Calu3 (cell line): ENCODE data around the gene MGAM2. TPM values are rescaled to one million over a fixed set of nuclear protein-coding genes. Genes with fewer than 3 reads are reported as not detected.

ENCODE experiments used
- BruUV-seq: library from RNA; stranded (reverse); fragments of 400-500 nt; replicated peaks from 2 replicates; lab custom pipeline; 2021; lab: Mats Ljungman, UMichigan
- CTCF ChIA-PET: fragments of 300-600 bp; sonication (Branson Sonifier 250); formaldehyde crosslinking; loops from one replicate; lab custom pipeline; 2022; ENCODE audit warnings: antibody characterized with exemption; lab: Charles Lee
- DNase-seq: peaks from one replicate; pipeline ENCODE4 v3.0.0; 2022
- H3K27ac Mint-ChIP-seq: one replicate; pipeline ENCODE4 v1.8.0; 2022; ENCODE audit warnings: mixed read lengths; ENCODE audit not compliant: unreplicated experiment
- H3K27me3 Mint-ChIP-seq: one replicate; pipeline ENCODE4 v1.8.0; 2022; ENCODE audit warnings: mixed read lengths; ENCODE audit not compliant: unreplicated experiment
- H3K36me3 Mint-ChIP-seq: one replicate; pipeline ENCODE4 v1.8.0; 2022; ENCODE audit warnings: mild to moderate bottlenecking, moderate library complexity, mixed read lengths; ENCODE audit not compliant: insufficient read depth, unreplicated experiment
- H3K4me1 Mint-ChIP-seq: one replicate; pipeline ENCODE4 v1.8.0; 2022; ENCODE audit warnings: mild to moderate bottlenecking, low read depth, mixed read lengths; ENCODE audit not compliant: unreplicated experiment
- H3K4me3 Mint-ChIP-seq: one replicate; pipeline ENCODE4 v1.8.0; 2022; ENCODE audit warnings: mild to moderate bottlenecking, low read depth, moderate library complexity, mixed read lengths; ENCODE audit not compliant: unreplicated experiment
- H3K9me3 Mint-ChIP-seq: one replicate; pipeline ENCODE4 v1.8.0; 2022; ENCODE audit warnings: low read depth, mixed read lengths; ENCODE audit not compliant: unreplicated experiment
- CTCF ChIP-seq: fragments of 200-600 bp; IDR thresholded peaks from one replicate; pipeline ENCODE4 v1.8.0; 2022; ENCODE audit warnings: antibody characterized with exemption; ENCODE audit not compliant: unreplicated experiment
- intact Hi-C: fragments of 100-400 bp; cut with micrococcal nuclease; formaldehyde crosslinking; loops from one replicate; pipeline ENCODE4 v1.10.0; 2022; ENCODE audit not compliant: unreplicated experiment
- total RNA-seq: library from RNA; stranded (reverse); gene quantifications from 2 replicates; pipeline ENCODE4 v1.2.3, GENCODE V29; 2022

MGAM2 gene
- total RNA-seq, 1 experiment from 2014 or later: 124 TPM

- H3K36me3 Mint-ChIP-seq: peaks cover 43% of the 10 kb centered on the region
- no peaks in the 10 kb centered on the region for H3K27me3 Mint-ChIP-seq
- H3K4me3 Mint-ChIP-seq: peak overlapping the region; percentile 31
- H3K4me1 Mint-ChIP-seq: peaks cover 80% of the 10 kb centered on the region
- no peak for TF ChIP-seq CTCF
- intact Hi-C loops: loop anchor here (5.0 kb wide), 1 partner anchor 77 kb away; no protein-coding TSS in a partner anchor
- BruUV-seq: no TSS peak
- peak overlapping the region; percentile 88 for H3K27ac Mint-ChIP-seq
- CTCF ChIA-PET: interaction anchor here (0.7 to 1.5 kb wide), 5 partner anchors 8 to 134 kb away, joined by 3 to 5 read pairs (median 3); no protein-coding TSS in a partner anchor
- DNase-seq: peak; percentile 42
- no peaks in the 10 kb centered on the region for H3K9me3 Mint-ChIP-seq
Observed at GRCh38 chr7:142108728-142109505, 2.6 kb upstream of the MGAM2 start.

GRCh38 chr7:142110098-142110497, 1.4 kb upstream of the MGAM2 start:
- no peak for TF ChIP-seq CTCF
- no peaks in the 10 kb centered on the region for H3K27me3 Mint-ChIP-seq
- peak overlapping the region; percentile 88 for H3K27ac Mint-ChIP-seq
- peaks cover 43% of the 10 kb centered on the region for H3K36me3 Mint-ChIP-seq
- no TSS peak for BruUV-seq
- no peaks in the 10 kb centered on the region for H3K9me3 Mint-ChIP-seq
- DNase-seq: no peak
- peaks cover 83% of the 10 kb centered on the region for H3K4me1 Mint-ChIP-seq
- no peak overlapping the region for H3K4me3 Mint-ChIP-seq
- CTCF ChIA-PET: interaction anchor here (0.6 to 1.5 kb wide), 4 partner anchors 9 to 40 kb away, joined by 3 to 4 read pairs (median 3); no protein-coding TSS in a partner anchor
- intact Hi-C loops: loop anchor here (5.0 to 10.0 kb wide), 2 partner anchors 133 to 245 kb away; no protein-coding TSS in a partner anchor

DNA sequence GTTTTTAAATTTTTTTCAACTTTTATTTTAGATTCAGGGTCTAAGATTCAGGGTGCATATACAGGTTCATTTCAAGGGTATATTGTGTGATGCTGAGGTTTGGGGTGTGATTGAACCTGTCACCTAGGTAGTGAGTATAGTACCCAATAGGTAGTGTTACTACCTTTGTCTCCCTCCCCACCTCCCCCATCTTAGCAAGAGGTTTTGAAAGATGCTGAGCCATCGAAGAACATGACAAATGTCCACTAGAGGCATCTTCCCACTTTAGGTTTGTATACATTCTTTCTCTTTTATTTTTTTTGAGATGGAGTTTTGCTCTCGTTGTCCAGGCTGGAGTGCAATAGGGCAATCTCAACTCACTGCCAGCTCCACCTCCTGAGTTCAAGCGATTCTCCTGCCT, 880 bp upstream of the MGAM2 start:
- CTCF ChIA-PET: interaction anchor here (0.6 kb wide), 1 partner anchor 41 kb away, joined by 4 read pairs; no protein-coding TSS in a partner anchor
- Mint-ChIP-seq H3K27me3 (no peaks in the 10 kb centered on the region), H3K4me1 (peaks cover 85% of the 10 kb centered on the region), H3K36me3 (peaks cover 43% of the 10 kb centered on the region), H3K4me3 (no peak overlapping the region), H3K9me3 (no peaks in the 10 kb centered on the region), H3K27ac (peak overlapping the region; percentile 88)
- DNase-seq: no peak
- no peak for TF ChIP-seq CTCF
- intact Hi-C loops: loop anchor here (5.0 to 10.0 kb wide), 2 partner anchors 133 to 246 kb away; no protein-coding TSS in a partner anchor
- no TSS peak for BruUV-seq

GRCh38 chr7:142112086-142112485, 568 bp downstream of the MGAM2 start:
- H3K27me3 Mint-ChIP-seq: no peaks in the 10 kb centered on the region
- DNase-seq: no peak
- TSS peak; percentile 86 for BruUV-seq
- intact Hi-C loops: loop anchor here (5.0 to 10.0 kb wide), 2 partner anchors 135 to 247 kb away; no protein-coding TSS in a partner anchor
- H3K4me3 Mint-ChIP-seq: peak overlapping the region; percentile 91
- no peaks in the 10 kb centered on the region for H3K9me3 Mint-ChIP-seq
- CTCF ChIA-PET: interaction anchor here (1.2 to 1.6 kb wide), 2 partner anchors 42 to 136 kb away, joined by 3 to 6 read pairs; no protein-coding TSS in a partner anchor
- H3K36me3 Mint-ChIP-seq: peaks cover 37% of the 10 kb centered on the region
- TF ChIP-seq CTCF: no peak
- H3K27ac Mint-ChIP-seq: peak overlapping the region; percentile 88
- peaks cover 82% of the 10 kb centered on the region for H3K4me1 Mint-ChIP-seq
